HepG2 (cell line): ENCODE data around the gene XPR1. TPM values are rescaled to one million over a fixed set of nuclear protein-coding genes. Genes with fewer than 3 reads are reported as not detected.

Experiments used
- ATAC-seq: fragments of 200-7000 bp; cut with Tn5 transposase; 3 replicates; pipeline ENCODE4 v1.9.1; 2020; ENCODE audit warnings: mild to moderate bottlenecking, moderate library complexity
- BruUV-seq: library from RNA; stranded (reverse); fragments of 400-500 nt; replicated peaks from 2 replicates; lab custom pipeline; 2021; lab: Mats Ljungman, UMichigan
- CTCF ChIA-PET: fragments of 300-600 bp; formaldehyde crosslinking; extraction: SDS; loops from one replicate; lab custom pipeline; 2021; ENCODE audit warnings: low total read pairs, inconsistent platforms, low intra/inter-chr PET ratio; lab: Yijun Ruan, JAX
- POLR2A ChIA-PET: fragments of 350-600 bp; sonication (Branson Sonifier 250); formaldehyde crosslinking; loops from one replicate; lab custom pipeline; 2020; ENCODE audit warnings: antibody characterized with exemption, inconsistent platforms; lab: Yijun Ruan, JAX
- DNase-seq: peaks from one replicate; pipeline ENCODE4 v3.0.0-alpha.2; 2015; ENCODE audit warnings: low spot score
- FAIRE-seq: peaks from 3 replicates; lab custom pipeline; 2011; peaks lifted over from hg19 to GRCh38; lab: Jason Lieb, UNC
- H2AFZ ChIP-seq: one replicate; pipeline ENCODE4 v1.6.1; 2011; ENCODE audit warnings: low read length, inconsistent platforms
- H3K27ac ChIP-seq: fragments of 300-600 bp; 3 replicates; pipeline ENCODE4 v1.8.0; 2011; ENCODE audit warnings: mixed run types, mild to moderate bottlenecking, mixed read lengths, low read length, inconsistent platforms; ENCODE audit not compliant: insufficient read depth; ENCODE audit errors: extremely low read length
- H3K27me3 ChIP-seq, 2 experiments: fragments of 200-600 bp in 1 of 2; 2 replicates in 1 of 2; 3 replicates in 1 of 2; pipeline versions ENCODE4 v1.6.0 to v1.8.0; 2011; ENCODE audit warnings: low read length in 2 of 2, mild to moderate bottlenecking in 2 of 2, moderate library complexity in 2 of 2, inconsistent platforms in 1 of 2; ENCODE audit not compliant: insufficient read depth in 2 of 2, control insufficient read depth in 1 of 2
- H3K36me3 ChIP-seq, 2 experiments: fragments of 200-600 bp in 1 of 2; replicated peaks in 1 of 2; 2 replicates in 1 of 2; 3 replicates in 1 of 2; pipeline versions ENCODE4 v1.5.1 to v1.8.0; 2011; ENCODE audit warnings: low read length in 2 of 2, inconsistent platforms in 1 of 2; ENCODE audit not compliant: insufficient read depth in 2 of 2, control insufficient read depth in 1 of 2
- H3K4me1 ChIP-seq: 2 replicates; pipeline ENCODE4 v1.5.1; 2012; ENCODE audit warnings: low read length, inconsistent platforms; ENCODE audit not compliant: insufficient read depth
- H3K4me2 ChIP-seq: 2 replicates; pipeline ENCODE4 v1.6.0; 2011; ENCODE audit warnings: low read depth, low read length, inconsistent platforms
- H3K4me3 ChIP-seq, 3 experiments: fragments of 200-600 bp in 1 of 3; sonication (generic), shearing (Covaris generic) in 1 of 3; replicated peaks in 1 of 3; 2 replicates each; pipeline ENCODE4 v1.5.1; 2011 to 2016; ENCODE audit warnings: low read length in 3 of 3, inconsistent platforms in 2 of 3, low read depth in 2 of 3, mild to moderate bottlenecking in 2 of 3, control low read depth in 1 of 3, mixed read lengths in 1 of 3; ENCODE audit not compliant: insufficient read depth in 1 of 3
- H3K79me2 ChIP-seq: one replicate; pipeline ENCODE4 v1.6.1; 2011; ENCODE audit warnings: low read length, inconsistent platforms; ENCODE audit not compliant: insufficient read depth
- H3K9ac ChIP-seq: 2 replicates; pipeline ENCODE4 v1.6.0; 2011; ENCODE audit warnings: mild to moderate bottlenecking, low read depth, low read length, inconsistent platforms; ENCODE audit not compliant: insufficient read depth
- H3K9me3 ChIP-seq: 2 replicates; pipeline ENCODE4 v1.5.1; 2012; ENCODE audit warnings: mild to moderate bottlenecking, low read length
- H4K20me1 ChIP-seq: 2 replicates; pipeline ENCODE4 v1.6.0; 2011; ENCODE audit warnings: inconsistent platforms, mild to moderate bottlenecking, low read length, moderate library complexity; ENCODE audit not compliant: insufficient read depth
- KAT8 ChIP-seq: IDR thresholded peaks from 2 replicates; pipeline ENCODE4 v1.6.1; 2016; ENCODE audit warnings: missing genetic modification reagents, missing compliant biosample characterization
- REL ChIP-seq: sonication (generic); formaldehyde crosslinking; conservative IDR thresholded peaks from 2 replicates; pipeline ENCODE4 v1.8.0; 2022; ENCODE audit warnings: mild to moderate bottlenecking, missing genetic modification reagents, moderate library complexity
- TAF15 ChIP-seq: fragments of 200-400 bp; formaldehyde crosslinking; IDR thresholded peaks from one replicate; pipeline ENCODE4 v1.6.1; 2018; ENCODE audit warnings: mild to moderate bottlenecking, low read depth, low read length; ENCODE audit not compliant: poor library complexity, severe bottlenecking
- ZNF678 ChIP-seq: sonication (generic); formaldehyde crosslinking; IDR thresholded peaks from 2 replicates; pipeline ENCODE4 v1.4.0; 2020; ENCODE audit warnings: mild to moderate bottlenecking, missing genetic modification reagents
- ZNF788 ChIP-seq: sonication (generic); formaldehyde crosslinking; IDR thresholded peaks from 2 replicates; pipeline ENCODE4 v1.5.0; 2020; ENCODE audit warnings: mild to moderate bottlenecking, missing genetic modification reagents, borderline replicate concordance
- ZSCAN5A ChIP-seq: sonication (generic); formaldehyde crosslinking; IDR thresholded peaks from 2 replicates; pipeline ENCODE4 v1.8.0; 2022; ENCODE audit warnings: mild to moderate bottlenecking, missing genetic modification reagents, borderline replicate concordance
- WGBS: methylation state at CpG from one replicate; pipeline ENCODE4 v1.1.6; 2017; ENCODE audit warnings: low lambda C conversion rate; 5-methylcytosine and 5-hydroxymethylcytosine counted together
- in situ Hi-C: cut with HindIII; loops from 2 replicates; pipeline ENCODE4 v1.10.0; 2017; ENCODE audit warnings: low pct_unique_long_range_greater_than_20kb; ENCODE audit not compliant: extremely low pct_ligation_motif_present
- intact Hi-C: fragments of 100-400 bp; cut with micrococcal nuclease; formaldehyde crosslinking; loops from one replicate; pipeline ENCODE4 v1.10.0; 2022; ENCODE audit not compliant: unreplicated experiment
- polyA plus RNA-seq, 8 experiments: library from polyadenylated mRNA; depleted of rRNA in 3 of 8; stranded (reverse) in 7 of 8; unstranded in 1 of 8; fragments of >200 nt; fragmentation: Illumina TruSeq in 4 of 8; extraction: Trizol in 4 of 8; gene quantifications; 2 replicates each; pipeline versions ENCODE4 v1.2.1 to v1.2.3, GENCODE V29; 2011 to 2016; ENCODE audit warnings: low read depth in 4 of 8, missing spikeins in 1 of 8, mixed read lengths in 1 of 8; ENCODE audit not compliant: insufficient read depth in 1 of 8
- total RNA-seq, 5 experiments: library from RNA; depleted of rRNA; stranded (reverse); fragments of >200 nt; fragmentation: Illumina TruSeq; extraction: Trizol; gene quantifications; 2 replicates each; pipeline ENCODE4 v1.2.3, GENCODE V29; 2016; ENCODE audit warnings: low read depth in 1 of 5

The XPR1 gene
- total and polyA plus RNA-seq, 2 of the 13 experiments (the other 11 are each of a cell fraction or from before 2014, with no cell fraction given): 22.3 to 23.6 TPM

- TF ChIP-seq ZSCAN5A (CRISPR knock-in tag) (no peak), REL (no peak), ZNF678 (CRISPR knock-in tag) (no peak), TAF15 (no peak)
- Histone ChIP-seq H2AFZ (no peak overlapping the region), H4K20me1 (no peaks in the 10 kb centered on the region), H3K9me3 (no peaks in the 10 kb centered on the region), H3K4me2 (no peak overlapping the region), H3K79me2 (no peaks in the 10 kb centered on the region), H3K9ac (no peak overlapping the region), H3K4me3 (no peak overlapping the region), H3K27me3 (no peaks in the 10 kb centered on the region), H3K36me3 (peaks cover 0 to 5% of the 10 kb centered on the region in 2 experiments; a peak in 3 of 5 replicates), H3K27ac (no peak overlapping the region), H3K4me1 (peaks cover 15% of the 10 kb centered on the region)
- ChIA-PET CTCF (no interaction called here), POLR2A (no interaction called here)
- FAIRE-seq (no peak), ATAC-seq (no peak), DNase-seq (no peak)
- intact Hi-C loops (no loop called here), in situ Hi-C loops (no loop called here)
- no TSS peak for BruUV-seq
- 97% methylated on average over 2 of the region's 2 CpGs for WGBS
Measured at GRCh38 chr1:180811298-180811697, 179.5 kb downstream of the XPR1 start.

- TF ChIP-seq KAT8 (CRISPR knock-in tag): no peak
- TF ChIP-seq ZNF788: no peak
- Histone ChIP-seq H3K36me3 (peaks cover 0 to 6% of the 10 kb centered on the region in 2 experiments; a peak in 3 of 5 replicates), H3K79me2 (no peaks in the 10 kb centered on the region), H3K9me3 (no peaks in the 10 kb centered on the region), H2AFZ (no peak overlapping the region), H3K4me1 (peaks cover 15% of the 10 kb centered on the region), H3K4me3 (no peak overlapping the region), H3K27me3 (no peaks in the 10 kb centered on the region), H4K20me1 (no peaks in the 10 kb centered on the region), H3K4me2 (no peak overlapping the region), H3K27ac (no peak overlapping the region), H3K9ac (no peak overlapping the region)
- no TSS peak for BruUV-seq
- in situ Hi-C loops (no loop called here), intact Hi-C loops (no loop called here)
- no peak for DNase-seq
- no peak for ATAC-seq
- CTCF ChIA-PET: no interaction called here
- FAIRE-seq: no peak
- POLR2A ChIA-PET: no interaction called here
Measured at GRCh38 chr1:180811886-180812285, 180.1 kb downstream of the XPR1 start.
